HFF-Myc (cell line): ENCODE results near the gene ECHS1.

Experiments used
- DNase-seq: peaks from one replicate; pipeline ENCODE4 v3.0.0-alpha.2; 2011; ENCODE audit warnings: low read depth; ENCODE audit errors: extremely low read depth
- H3K4me3 ChIP-seq: replicated peaks from 2 replicates; pipeline ENCODE4 v1.5.1; 2011; ENCODE audit warnings: low read depth, mild to moderate bottlenecking, control low read depth, low read length
- CTCF ChIP-seq: IDR thresholded peaks from 2 replicates; pipeline ENCODE4 v1.5.1; 2012; ENCODE audit warnings: mild to moderate bottlenecking, low read depth, low read length, control low read depth; ENCODE audit errors: missing control alignments

ECHS1 gene

GRCh38 chr10:133316732-133317131, 56.4 kb downstream of the ECHS1 start:
- H3K4me3 ChIP-seq: no peak overlapping the region
- no peak for TF ChIP-seq CTCF
- DNase-seq: no peak

DNA sequence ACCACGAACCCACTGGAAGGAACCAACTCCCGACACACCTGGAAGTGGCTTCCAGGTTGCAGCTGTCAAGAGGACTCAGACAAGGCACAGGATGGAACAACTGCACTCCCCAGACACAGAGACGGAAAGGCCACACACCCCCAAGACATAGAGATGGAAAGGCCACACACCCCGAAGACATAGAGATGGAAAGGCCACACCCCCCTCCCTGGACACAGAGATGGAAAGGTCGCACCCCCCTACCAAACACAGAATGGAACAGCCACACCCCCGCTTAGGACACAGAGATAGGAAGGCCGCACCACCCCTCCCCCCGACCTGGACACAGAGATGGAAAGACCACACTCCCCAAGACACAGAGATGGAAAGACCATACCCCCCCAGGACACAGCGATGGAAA, 56.9 kb downstream of the ECHS1 start:
- DNase-seq: no peak
- no peak for TF ChIP-seq CTCF
- H3K4me3 ChIP-seq: no peak overlapping the region

DNA sequence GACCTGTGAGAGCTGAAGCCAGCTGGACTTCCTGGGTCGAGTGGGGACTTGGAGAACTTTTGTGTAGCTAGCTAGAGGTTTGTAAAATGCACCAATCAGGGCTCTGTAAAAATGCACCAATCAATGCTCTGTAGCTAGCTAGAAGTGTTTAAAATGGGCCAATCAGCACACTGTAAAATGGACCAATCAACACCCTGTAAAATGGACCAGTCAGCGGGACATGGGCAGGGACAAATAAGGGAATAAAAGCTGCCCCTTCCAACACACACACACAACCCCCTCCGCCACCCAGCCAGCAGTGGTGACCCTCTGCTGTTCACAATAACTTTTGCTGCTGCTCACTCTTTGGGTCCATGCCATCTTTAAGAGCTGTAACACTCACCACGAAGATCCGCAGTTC, 57.3 kb downstream of the ECHS1 start:
- no peak for TF ChIP-seq CTCF

GRCh38 chr10:133314911-133315310, 58.2 kb downstream of the ECHS1 start:
- no peak for TF ChIP-seq CTCF
- no peak for DNase-seq
- no peak overlapping the region for H3K4me3 ChIP-seq

More for the DNA sequence above, 57.3 kb downstream of the ECHS1 start:
- no peak overlapping the region for H3K4me3 ChIP-seq
- DNase-seq: no peak

DNA sequence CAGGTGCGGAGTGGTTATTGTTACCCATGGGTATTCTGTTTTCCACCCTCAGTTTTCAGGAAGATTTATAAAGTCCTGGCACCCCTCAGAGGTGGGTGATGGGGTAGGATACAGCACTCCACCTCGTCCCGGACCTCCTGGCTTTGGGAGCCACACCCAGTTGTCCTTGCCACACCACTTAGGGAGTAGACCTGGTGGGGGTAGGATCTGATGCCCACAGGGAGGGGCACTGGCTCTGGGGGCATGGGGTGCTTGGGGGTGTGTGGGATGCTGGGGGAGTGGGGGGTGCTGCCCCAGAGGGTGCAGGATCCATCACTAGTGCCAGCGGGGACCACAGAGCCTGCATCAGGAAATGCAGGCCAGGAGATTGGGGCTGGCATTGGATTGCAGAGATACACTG, 60.0 kb downstream of the ECHS1 start:
- no peak overlapping the region for H3K4me3 ChIP-seq
- no peak for DNase-seq
- no peak for TF ChIP-seq CTCF

DNA sequence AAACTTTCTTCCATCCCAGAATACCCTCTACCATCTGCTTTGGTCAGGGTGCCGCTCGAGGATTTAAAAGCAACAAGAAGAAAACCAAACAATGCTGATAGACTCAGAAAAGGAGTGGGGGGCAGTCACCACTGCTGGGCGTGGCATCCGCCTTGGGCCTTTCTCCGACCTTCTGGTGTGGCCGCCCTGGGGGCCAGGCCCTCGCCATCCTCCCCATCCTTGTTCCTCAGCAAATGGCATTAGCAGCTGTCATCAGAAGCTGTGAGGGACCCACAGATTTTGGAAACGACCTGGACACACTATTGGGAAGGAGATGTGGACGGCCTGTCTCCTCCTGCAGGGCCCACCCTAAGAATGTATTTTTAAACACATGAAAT, 60.4 kb downstream of the ECHS1 start:
- TF ChIP-seq CTCF: no peak
- no peak overlapping the region for H3K4me3 ChIP-seq
- DNase-seq: no peak
